Loucy (cell line): Measurements from ENCODE around the gene LRRTM4.

Experiments used
- H2AFZ ChIP-seq: fragments of 200-600 bp; sonication (generic); 2 replicates; pipeline ENCODE4 v1.6.0; 2016; ENCODE audit warnings: antibody characterized with exemption, mild to moderate bottlenecking, low read length, moderate library complexity
- H3F3A ChIP-seq: fragments of 200-600 bp; 2 replicates; pipeline ENCODE4 v1.6.0; 2016; ENCODE audit warnings: antibody characterized with exemption, low read depth, mild to moderate bottlenecking
- H3K27me3 ChIP-seq: fragments of 200-600 bp; sonication (generic); 2 replicates; pipeline ENCODE4 v1.6.1; 2014; ENCODE audit warnings: low read length, mild to moderate bottlenecking; ENCODE audit not compliant: insufficient read depth, poor library complexity, severe bottlenecking
- H3K36me3 ChIP-seq: fragments of 200-600 bp; sonication (generic); 2 replicates; pipeline ENCODE4 v1.6.1; 2016; ENCODE audit warnings: low read length; ENCODE audit not compliant: insufficient read depth
- H3K4me1 ChIP-seq: fragments of 200-600 bp; sonication (generic); 2 replicates; pipeline ENCODE4 v1.5.1; 2014; ENCODE audit warnings: low read length, mild to moderate bottlenecking; ENCODE audit not compliant: insufficient read depth, poor library complexity, severe bottlenecking
- H3K4me2 ChIP-seq: fragments of 200-600 bp; sonication (generic); 2 replicates; pipeline ENCODE4 v1.6.0; 2014; ENCODE audit warnings: antibody characterized with exemption, low read length, low read depth, mild to moderate bottlenecking; ENCODE audit not compliant: poor library complexity, severe bottlenecking
- H3K4me3 ChIP-seq: fragments of 200-600 bp; sonication (generic); 2 replicates; pipeline ENCODE4 v1.5.1; 2014; ENCODE audit warnings: low read length, mild to moderate bottlenecking, mixed read lengths; ENCODE audit not compliant: poor library complexity, severe bottlenecking
- H3K79me2 ChIP-seq: fragments of 200-600 bp; sonication (generic); 2 replicates; pipeline ENCODE4 v1.6.1; 2014; ENCODE audit warnings: low read length; ENCODE audit not compliant: insufficient read depth
- H3K9ac ChIP-seq: fragments of 200-600 bp; sonication (generic); 2 replicates; pipeline ENCODE4 v1.6.0; 2014; ENCODE audit warnings: mild to moderate bottlenecking, low read depth, low read length, moderate library complexity; ENCODE audit not compliant: poor library complexity, severe bottlenecking
- H3K9me2 ChIP-seq: fragments of 200-600 bp; sonication (generic); replicated peaks from 2 replicates; pipeline ENCODE4 v1.6.1; 2016; ENCODE audit warnings: low read depth, low read length, mixed read lengths
- H3K9me3 ChIP-seq: fragments of 200-600 bp; sonication (generic); 2 replicates; pipeline ENCODE4 v1.6.1; 2014; ENCODE audit warnings: mild to moderate bottlenecking, antibody characterized with exemption, low read length, low read depth; ENCODE audit not compliant: insufficient read depth
- H4K20me1 ChIP-seq: fragments of 200-600 bp; sonication (generic); 2 replicates; pipeline ENCODE4 v1.6.0; 2014; ENCODE audit warnings: antibody characterized with exemption, low read length, mild to moderate bottlenecking; ENCODE audit not compliant: insufficient read depth, poor library complexity, severe bottlenecking
- CTCF ChIP-seq: fragments of 200-600 bp; sonication (generic); conservative IDR thresholded peaks from 2 replicates; pipeline ENCODE4 v1.5.1; 2014; ENCODE audit warnings: mild to moderate bottlenecking, antibody characterized with exemption, low read length
- EZH2phosphoT487 ChIP-seq: fragments of 200-600 bp; IDR thresholded peaks from 2 replicates; pipeline ENCODE4 v1.6.1; 2018; ENCODE audit warnings: antibody characterized with exemption, mild to moderate bottlenecking, moderate library complexity, borderline replicate concordance

Gene LRRTM4

DNA sequence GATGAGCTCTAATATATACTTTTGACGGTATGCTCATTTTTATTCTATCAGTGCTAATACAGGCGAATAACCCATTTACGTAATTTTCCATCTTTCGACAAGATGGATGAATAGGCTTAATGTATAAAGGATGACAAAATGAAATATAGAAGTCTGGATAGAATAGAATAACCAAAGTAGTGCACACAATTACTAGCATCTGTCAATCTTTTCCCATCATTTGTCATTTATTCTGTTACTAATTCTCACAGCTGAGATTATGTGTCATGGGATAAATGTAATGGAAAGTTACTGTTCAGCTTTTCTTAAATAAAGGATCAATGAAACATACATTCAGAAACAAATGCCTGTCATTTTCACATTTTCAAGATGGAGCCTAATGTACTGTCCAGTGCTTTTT lies 548.6 kb downstream of the LRRTM4 start:
- Histone ChIP-seq H3K79me2 (no peaks in the 10 kb centered on the region), H3K36me3 (no peaks in the 10 kb centered on the region), H4K20me1 (no peaks in the 10 kb centered on the region), H3K27me3 (no peaks in the 10 kb centered on the region), H3F3A (no peaks in the 10 kb centered on the region), H3K9me2 (no peaks in the 10 kb centered on the region), H3K4me2 (no peak overlapping the region), H2AFZ (no peak overlapping the region), H3K4me3 (no peak overlapping the region), H3K9ac (no peak overlapping the region), H3K4me1 (no peaks in the 10 kb centered on the region), H3K9me3 (no peaks in the 10 kb centered on the region)
- TF ChIP-seq EZH2phosphoT487 (no peak), CTCF (no peak)

DNA sequence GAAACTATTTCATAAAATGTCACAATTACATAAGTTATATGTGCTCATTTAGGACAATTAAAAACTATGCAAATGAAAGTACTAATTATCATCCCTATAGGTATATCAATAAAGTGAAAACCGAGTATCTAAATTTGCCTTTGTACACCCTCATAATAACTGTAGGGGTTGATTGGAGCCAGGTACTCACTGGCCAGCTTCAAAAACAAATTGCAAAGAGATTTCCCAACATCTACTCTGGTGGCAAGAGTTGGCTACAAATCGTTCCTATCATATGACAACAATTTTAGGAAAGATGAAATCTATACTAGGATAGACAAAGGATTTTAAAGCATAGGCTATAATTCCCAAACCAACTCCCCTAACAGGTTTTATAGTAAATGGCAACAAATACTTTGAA lies 556.4 kb downstream of the LRRTM4 start:
- H3K4me1 ChIP-seq, result no peaks in the 10 kb centered on the region
- H3K9me2 ChIP-seq, result no peaks in the 10 kb centered on the region
- TF ChIP-seq EZH2phosphoT487, result no peak
- TF ChIP-seq CTCF, result no peak
- no peaks in the 10 kb centered on the region for H3K9me3 ChIP-seq
- no peak overlapping the region for H2AFZ ChIP-seq
- H3K9ac ChIP-seq, result no peak overlapping the region
- no peaks in the 10 kb centered on the region for H3K27me3 ChIP-seq
- H3F3A ChIP-seq, result no peaks in the 10 kb centered on the region
- no peak overlapping the region for H3K4me2 ChIP-seq
- H3K4me3 ChIP-seq, result no peak overlapping the region
- no peaks in the 10 kb centered on the region for H4K20me1 ChIP-seq
- no peaks in the 10 kb centered on the region for H3K36me3 ChIP-seq
- H3K79me2 ChIP-seq, result no peaks in the 10 kb centered on the region

DNA sequence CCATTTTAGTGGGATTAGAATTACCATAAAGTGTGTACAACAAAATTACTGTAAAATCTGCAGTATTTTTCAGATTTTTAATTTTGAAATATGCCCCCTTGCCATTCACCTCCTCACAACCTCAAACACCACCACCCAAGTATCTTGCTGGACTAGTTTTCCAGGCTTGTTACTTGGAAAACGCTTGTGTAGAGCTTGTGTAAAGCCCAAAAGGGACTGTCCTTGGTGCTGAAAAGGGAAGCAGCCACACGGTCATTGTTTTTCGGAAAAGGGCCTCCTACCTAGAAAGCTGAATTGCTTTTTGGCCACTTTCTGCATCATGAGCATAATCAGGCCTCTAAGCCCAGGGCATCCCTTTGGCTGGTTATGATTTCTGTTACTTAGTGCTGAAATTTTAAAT lies 563.4 kb downstream of the LRRTM4 start:
- Histone ChIP-seq H3K4me2 (no peak overlapping the region), H3K9me2 (no peaks in the 10 kb centered on the region), H3K4me1 (no peaks in the 10 kb centered on the region), H3F3A (no peaks in the 10 kb centered on the region), H3K36me3 (no peaks in the 10 kb centered on the region), H3K27me3 (no peaks in the 10 kb centered on the region), H3K4me3 (no peak overlapping the region), H4K20me1 (no peaks in the 10 kb centered on the region), H2AFZ (no peak overlapping the region), H3K9me3 (no peaks in the 10 kb centered on the region), H3K9ac (no peak overlapping the region), H3K79me2 (no peaks in the 10 kb centered on the region)
- TF ChIP-seq CTCF, result no peak
- no peak for TF ChIP-seq EZH2phosphoT487
